Fibroblast of upper back skin (primary cell): ENCODE results near the gene SPPL2B.
A peak's percentile ranks its signal among the peaks of the same experiment; 100 is the strongest.
"Not testable (repeated sequence)": the region's sequence is repeated elsewhere in the genome, so short reads cannot be mapped to it uniquely, and the experiment has no call there.

Source experiments
- DNase-seq: peaks from one replicate; pipeline ENCODE4 v3.0.0-alpha.2; 2013

Gene SPPL2B

DNA sequence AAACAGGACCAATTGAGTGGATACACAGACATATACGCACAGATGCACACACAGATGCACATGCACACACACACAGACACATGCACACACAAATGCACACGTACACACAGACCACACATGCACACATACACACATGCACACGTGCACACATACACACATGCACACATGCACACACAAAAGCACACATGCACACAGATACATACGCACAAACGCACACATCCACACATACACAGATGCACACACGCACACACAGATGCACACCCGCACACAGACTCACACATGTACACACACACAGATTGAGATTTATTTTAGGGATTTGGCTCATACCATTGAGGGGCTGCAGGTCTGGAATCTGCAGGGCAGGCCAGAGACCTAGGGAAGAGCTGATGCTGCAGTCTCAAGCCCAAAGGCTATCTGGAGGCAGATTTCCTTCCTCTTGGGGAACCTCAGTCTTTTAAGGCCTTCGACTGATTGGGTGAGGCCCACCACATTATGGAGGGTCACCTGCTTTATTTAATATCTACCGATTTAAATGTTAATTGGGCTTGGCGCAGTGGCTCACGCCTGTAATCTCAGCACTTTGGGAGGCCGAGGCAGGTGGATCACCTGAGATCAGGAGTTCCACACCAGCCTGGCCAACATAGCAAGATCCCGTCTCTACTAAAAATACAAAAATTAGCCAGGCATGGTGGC is 54.2 kb downstream of the SPPL2B start:
- no peak for DNase-seq

DNA sequence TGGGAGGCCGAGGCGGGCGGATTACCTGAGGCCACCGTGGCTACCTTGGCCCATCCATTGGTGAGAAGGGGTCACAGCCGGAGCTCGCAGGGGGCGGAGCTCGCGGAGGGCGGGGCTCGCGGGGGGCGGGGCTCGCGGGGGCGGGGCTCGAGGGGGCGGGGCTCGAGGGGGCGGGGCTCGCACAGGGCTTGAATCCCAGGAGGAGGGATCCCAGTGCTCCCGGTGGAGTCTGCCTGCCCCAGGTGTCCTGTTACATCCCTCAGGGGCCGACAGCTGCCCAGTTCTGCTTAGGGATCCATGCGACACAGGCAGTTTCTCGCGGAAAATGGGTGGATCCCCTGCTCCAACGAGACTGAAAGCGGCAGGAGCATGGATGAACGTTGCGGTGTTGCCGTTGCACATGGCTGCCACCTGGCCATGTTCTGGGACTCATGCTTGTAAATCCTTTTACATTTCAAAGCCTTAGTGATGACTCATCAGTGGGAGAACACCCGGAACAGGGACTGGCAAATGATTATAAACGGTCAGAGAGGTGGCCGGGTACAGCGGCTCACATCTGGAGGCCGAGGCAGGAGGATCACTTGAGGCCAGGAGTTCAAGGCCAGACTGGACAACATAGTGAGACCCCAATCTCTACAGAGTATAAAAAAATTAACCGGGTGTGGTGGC is 56.7 kb downstream of the SPPL2B start:
- DNase-seq = peak; percentile 84

DNA sequence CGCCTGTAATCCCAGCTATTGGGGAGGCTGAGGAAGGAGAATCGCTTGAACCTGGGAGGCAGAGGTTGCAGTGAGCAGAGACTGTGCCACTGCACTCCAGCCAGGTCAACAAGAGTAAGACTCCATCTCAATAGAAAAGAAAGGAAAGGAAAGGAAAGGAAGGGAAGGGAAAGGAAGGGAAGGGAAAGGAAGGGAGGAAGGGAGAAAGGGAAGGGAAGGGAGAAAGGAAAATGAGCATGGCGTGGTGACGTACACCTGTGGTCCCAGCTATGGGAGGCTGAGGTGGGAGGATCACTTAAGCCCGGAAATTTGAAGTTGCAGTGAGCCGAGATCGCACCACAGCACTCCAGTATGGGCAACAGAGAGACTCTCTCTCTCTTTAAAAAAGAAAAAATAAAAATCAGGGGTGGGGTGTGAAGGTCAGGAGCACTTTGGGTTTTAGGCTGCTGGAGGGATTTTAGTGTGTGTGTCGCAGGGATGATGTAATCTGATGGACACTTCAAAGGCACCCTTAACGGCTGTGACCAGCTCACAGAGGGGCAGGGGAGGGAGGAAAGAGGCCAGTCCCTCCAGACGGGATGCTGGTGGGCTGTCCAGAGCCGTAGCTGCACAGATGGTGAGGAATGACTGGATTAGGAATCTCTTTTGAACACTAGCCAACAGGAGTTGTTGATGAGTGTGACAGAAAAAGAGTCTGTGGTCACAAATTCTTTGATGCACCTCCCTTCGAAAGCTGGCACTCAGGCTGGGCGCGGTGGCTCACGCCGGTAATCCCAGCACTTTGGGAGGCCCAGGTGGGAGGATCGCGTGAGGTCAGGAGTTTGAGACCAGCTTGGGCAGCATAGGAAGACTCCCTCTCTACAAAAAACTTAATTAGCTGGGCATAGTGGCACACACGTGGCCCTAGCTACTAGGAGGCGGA is 59.1 kb downstream of the SPPL2B start:
- peak; percentile 14 for DNase-seq

DNA sequence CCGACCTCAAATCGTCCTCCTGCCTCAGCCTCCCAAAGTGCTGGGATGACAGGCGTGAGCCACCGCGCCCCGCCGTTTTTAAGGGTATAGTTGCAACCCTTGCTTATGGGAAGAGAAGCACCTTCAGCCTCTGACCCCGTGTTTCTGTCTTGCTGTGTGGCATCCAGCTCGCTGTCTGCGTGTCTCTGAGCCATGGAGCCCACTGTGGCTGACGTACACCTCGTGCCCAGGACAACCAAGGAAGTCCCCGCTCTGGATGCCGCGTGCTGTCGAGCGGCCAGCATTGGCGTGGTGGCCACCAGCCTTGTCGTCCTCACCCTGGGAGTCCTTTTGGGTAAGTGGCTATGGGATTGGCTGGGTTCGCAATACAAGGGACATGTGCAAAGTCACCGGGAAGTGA is 61.1 kb downstream of the SPPL2B start:
- DNase-seq = no peak

DNA sequence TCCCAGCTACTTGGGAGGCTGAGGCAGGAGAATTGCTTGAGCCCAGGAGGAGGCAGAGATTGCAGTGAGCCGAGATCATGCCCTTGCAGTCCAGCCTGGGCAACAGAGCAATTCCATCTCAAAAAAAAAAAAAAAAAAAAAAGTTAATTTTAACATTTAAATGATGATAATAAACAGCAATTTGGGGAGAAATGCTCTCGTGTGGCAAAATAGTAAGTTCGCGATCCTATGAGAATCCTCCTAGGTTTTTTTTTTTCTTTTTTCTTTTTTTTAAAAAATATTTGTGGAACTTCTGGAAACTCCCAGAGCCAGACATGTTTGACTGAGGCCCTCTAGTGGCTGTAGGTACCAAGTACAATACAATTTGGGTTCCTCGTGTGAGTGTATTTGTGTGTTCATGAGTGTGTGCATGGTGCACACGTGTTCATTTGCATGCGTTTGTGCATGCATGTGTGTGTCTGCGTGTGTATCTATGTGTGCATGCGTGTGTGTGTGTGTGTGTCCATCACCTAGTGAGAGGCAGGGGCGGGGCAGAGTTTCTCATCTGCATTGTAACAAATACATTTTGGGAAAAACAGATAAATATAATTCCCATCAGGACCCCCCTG is 62.7 kb downstream of the SPPL2B start:
- DNase-seq = peak; percentile 78

DNA sequence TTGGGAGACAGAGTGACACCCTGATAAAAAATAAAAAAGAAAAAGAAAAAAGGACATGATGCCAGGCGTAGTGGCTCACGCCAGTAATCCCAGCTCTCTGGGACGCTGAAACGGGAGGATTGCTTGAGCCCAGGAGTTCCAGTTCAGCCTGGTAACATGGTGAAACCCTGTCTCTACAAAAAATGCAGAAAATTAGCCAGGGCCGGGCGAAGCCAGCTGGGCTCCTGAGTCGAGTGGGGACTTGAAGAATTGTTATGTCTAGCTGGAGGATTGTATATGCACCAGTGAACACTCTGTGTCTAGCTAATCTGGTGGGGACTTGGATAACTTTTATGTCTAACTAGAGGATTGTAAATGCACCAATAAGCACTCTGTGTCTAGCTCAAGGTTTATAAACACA is 63.9 kb downstream of the SPPL2B start:
- DNase-seq = no peak

DNA sequence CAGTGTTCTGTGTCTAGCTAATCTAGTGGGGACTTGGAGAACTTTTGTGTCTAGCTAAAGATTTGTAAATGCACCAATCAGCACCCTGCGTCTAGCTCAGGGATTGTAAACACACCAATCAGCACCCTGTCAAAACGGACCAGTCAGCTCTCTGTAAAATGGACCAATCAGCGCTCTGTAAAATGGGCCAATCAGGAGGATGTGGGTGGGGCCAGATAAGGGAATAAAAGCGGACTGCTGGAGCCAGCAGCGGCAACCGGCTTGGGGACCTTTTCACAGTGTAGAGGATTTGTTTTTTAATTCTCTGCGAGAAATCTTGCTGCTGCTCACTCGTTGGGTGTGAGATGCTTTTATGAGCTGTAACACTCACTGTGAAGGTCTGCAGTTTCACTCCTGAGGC is 64.4 kb downstream of the SPPL2B start:
- not testable (repeated sequence) for DNase-seq

DNA sequence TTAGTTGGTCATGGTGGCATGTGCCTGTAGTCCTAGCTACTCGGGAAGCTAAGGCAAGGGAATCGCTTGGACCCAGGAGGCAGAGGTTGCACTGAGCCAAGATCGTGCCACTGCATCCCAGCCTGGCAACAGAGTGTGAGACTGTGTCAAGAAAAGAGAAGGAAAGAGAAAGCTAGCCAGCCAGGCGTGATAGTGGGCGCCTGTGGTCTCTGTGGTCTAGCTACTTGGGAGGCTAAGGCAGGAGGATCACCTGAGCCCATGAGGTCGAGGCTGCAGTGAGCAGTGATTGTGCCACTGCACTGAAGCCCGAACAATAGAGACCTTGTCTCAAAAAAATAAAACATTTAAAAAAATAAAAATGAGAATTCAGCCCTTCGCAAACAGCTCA is 65.6 kb downstream of the SPPL2B start:
- DNase-seq = no peak

DNA sequence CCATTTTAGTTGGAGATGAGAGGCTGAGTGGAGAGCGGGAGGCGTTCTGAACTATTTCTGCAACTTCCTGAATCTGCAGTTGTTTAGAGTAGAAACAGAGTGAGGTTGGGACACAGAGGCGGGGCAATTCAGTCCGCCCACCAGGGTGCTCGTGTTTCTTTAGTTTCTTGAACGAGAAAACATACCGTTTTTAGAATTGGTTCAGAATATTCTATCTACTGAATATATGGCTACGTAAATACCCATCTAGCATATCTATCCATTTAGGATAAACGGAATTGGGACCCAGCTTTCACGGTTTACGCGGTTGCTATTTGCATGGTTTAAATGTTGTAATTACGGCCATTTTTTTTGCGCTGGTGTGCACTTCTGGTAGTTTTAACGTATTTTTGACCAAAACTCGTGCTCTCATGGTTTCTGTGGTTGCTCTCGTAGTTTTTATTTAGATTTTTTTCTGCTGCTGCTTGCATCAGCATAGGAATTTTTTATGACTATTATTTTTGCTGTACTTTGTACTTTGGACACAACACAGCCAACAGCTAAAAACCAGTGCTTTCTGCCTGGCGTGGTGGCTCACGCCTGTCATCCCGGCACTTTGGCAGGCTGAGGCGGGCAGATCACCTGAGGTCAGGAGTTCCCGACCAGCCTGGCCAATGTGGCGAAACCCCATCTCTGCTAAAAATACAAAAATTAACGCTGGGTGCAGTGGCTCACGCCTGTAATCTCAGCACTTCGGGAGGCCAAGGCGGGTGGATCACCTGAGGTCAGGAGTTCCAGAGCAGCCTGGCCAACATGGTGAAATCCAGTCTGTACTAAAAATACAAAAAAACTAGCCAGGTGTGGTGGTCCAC is 66.2 kb downstream of the SPPL2B start:
- DNase-seq = no peak

DNA sequence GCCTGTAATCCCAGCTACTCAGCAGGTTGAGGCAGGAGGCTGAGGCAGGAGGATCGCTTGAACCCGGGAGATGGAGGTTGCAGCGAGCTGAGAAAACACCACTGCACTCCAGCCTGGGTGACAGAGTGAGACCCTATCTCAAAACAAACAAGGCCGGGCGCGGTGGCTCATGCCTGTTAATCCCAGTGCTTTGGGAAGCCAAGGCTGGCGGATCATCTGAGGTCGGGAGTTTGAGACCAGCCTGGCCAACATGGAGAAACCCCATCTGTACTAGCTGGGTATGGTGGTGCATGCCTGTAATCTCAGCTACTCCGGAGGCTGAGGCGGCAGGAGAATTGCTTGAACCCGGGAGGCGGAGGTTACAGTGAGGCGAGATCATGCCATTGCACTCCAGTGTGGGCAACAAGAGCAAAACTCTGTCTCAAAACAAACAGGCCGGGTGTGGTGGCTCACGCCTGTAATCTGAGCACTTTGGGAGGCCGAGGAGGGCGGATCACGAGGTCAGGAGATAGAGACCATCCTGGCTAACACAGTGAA is 66.9 kb downstream of the SPPL2B start:
- not testable (repeated sequence) for DNase-seq

DNA sequence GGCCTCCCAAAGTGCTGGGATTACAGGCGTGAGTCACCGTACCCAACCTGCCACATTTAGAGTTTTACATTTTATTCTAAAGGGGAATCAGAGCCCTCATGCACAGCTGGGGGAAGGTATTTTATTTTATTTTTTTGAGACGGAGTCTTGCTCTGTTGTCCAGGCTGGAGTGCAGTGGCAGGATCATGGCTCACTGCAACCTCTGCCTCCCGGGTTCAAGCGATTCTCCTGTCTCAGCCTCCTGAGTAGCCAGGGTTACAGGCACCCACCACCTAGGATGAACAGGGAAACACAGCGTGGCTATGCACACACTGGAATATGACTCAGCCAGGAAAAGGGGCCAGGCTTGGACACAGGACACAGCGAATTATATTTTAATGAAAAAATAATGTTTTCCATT is 68.7 kb downstream of the SPPL2B start:
- not testable (repeated sequence) for DNase-seq

DNA sequence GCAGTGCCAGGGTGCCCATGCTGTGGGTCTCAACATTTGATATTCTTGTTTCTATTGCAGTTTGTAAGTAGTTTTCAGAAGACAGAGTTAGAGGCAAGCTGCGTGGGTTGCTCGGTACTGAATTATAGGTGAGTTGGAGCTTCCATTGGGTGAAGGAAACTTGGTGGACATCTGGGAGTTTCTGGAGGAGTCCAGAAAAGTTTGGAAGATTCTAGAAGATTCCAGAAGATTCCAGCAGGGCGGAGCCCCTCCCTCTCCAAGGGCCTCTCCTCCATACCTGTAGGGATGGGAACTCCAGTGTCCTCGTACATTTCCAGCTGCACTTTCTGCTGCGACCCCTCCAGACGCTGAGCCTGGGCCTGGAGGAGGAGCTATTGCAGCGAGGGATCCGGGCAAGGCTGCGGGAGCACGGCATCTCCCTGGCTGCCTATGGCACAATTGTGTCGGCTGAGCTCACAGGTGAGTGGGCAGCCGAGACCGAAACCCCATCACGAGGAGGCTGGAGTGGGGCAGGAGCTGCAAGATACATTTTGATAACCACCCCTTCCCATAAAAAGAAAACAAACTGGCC is 70.3 kb downstream of the SPPL2B start:
- DNase-seq = no peak

DNA sequence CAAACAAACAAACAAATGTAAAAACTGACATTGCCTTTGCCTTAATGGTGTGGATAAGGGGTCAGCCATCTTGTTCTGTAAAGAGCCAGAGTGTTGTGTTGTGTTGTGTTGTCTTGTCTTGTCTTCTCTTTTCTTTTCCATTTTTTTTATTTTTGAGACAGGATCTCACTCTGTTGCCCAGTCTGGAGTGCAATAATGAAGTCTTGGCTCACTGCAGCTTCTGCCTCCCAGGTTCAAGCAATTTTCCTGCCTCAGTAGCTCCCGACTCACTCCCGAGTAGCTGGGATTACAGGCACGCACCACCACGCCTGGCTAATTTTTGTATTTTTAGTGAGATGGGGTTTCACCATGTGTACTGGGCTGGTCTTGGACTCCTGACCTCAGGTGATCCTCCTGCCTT is 71.1 kb downstream of the SPPL2B start:
- no peak for DNase-seq
